SW 1271 (cell line): ENCODE data around the gene DDX18.

Experiments
- DNase-seq, 2 experiments: peaks; one replicate each; lab custom pipeline; 2025; lab: John Stamatoyannopoulos, UW

Gene DDX18

DNA sequence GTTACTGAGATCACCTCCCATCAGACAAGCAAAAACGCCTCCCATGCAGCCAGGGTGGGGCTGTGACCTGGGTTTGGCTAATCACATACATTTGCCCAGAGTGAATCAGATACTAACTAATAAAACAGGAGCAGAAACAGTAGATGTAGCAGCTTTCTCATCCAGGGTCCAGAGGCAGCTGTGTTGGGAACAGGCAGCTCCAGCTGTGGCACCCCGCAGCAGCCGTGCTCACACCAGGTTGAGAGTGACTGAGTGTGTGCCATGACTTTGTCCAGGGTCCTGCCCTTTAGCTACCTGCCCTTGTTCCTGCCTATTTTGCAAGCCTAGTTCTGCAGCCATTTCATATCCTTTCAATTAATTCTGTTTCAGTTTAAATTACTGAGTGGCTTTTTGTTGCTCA is 20.5 kb downstream of the DDX18 start:
- DNase-seq: no peak

DNA sequence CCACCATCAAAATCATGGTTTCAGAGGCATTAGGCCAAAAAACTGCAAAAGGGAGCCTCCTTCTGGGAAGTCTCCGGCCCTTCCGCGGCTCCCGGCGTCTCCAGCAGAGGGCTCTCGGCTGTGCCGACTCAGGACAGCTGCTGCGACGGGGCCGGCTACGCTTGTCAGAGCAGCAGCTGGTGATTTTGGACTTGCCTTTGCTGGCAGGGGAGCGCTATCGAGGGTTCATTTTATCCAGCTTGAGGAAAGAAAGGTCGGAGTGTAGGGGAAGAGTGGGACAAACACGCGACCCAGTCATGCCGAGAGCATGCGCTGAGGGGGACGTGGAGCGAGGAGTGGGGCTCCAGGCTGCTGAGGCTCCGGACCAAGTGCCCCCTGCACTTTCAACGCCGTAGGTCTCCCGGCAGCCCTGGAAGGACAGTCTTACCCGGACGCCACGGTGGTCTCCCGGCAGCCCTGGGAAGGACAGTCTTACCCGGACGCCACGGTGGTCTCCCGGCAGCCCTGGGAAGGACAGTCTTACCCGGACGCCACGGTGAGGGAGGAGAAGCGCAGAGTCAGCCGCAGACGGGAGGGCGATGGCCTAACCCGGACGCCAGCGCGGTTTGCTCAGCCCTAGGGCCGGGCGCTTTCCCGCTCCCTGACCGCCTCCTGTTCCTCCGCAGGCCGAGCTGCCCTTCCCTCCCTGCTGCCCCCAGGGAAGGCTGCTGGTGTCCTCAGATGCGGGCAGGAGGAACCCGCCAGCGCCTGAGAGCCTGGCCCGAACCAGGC is 21.7 kb downstream of the DDX18 start:
- DNase-seq: no peak

DNA sequence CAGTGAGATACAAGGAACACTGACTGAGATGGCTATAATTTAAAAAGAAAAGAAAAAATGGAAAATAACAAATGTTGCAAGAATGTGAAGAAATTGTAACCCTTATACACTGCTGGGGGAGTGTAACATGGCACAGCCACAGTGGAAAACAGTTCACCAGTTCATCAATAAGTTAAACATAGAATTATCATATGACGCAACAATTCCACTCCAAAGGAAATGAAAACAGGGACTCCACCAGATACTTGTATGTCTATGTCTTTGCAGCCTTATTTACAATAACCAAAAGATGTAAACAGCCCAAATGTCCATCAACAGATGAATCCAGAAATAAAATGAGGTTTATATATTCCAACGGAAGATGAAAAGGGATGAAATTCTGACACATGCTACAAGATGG is 30.8 kb downstream of the DDX18 start:
- DNase-seq: no peak

DNA sequence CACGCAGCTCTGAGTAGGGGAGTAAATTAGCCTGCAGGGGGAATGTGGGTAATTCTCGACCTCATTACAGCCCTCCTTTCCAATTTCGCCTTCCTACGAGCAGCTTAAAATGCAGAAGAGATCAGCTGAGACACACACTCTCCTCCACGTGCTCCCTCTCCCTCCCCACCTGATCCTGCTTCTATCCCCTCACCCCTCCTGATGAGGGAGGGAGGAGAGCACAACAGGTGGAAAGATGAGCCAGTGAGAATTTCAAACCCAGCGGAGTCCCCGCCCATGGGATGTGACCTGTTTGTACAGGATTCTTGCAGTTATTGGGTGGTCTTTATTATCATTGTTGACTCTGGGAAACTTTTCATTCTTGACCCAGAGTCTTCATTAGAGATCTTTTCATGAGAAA is 35.5 kb downstream of the DDX18 start:
- no peak for DNase-seq

DNA sequence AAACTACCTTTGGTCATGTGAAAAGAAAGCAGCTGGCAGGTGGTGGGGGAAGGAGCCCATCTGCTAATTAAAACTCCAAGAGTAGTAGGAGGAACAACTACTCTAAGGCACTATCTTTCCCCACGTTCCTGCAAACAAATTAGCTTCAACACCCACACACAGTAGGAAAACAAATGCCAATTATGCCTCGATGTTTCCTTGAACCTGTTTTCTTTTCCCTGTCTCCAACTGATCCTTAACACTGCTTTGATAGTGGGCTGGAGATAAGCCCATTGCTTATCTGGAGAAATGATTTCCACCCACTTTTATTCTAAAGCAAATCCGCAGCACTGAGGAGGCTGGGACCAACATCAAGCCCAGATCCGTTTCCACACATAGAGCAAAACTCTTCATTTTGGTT is 36.0 kb downstream of the DDX18 start:
- no peak for DNase-seq

DNA sequence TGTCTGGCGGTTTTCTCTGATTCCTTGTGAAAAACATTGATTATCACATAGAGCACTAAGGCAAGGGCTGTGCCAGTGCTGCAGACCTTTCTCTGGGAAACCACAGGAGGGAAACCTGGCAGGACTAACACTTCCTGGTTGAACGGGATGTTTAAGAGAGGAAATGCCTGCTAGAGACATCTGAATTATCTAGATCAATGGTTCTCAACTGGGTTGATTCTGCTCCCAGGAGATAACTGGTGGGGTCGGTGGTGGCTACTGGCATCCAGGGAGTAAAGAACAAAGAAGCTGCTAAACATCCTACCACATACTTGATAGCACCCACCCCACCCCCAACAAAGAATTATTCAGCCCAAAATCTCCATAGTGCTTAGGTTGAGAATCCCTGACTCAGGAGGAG is 37.5 kb downstream of the DDX18 start:
- DNase-seq: no peak

DNA sequence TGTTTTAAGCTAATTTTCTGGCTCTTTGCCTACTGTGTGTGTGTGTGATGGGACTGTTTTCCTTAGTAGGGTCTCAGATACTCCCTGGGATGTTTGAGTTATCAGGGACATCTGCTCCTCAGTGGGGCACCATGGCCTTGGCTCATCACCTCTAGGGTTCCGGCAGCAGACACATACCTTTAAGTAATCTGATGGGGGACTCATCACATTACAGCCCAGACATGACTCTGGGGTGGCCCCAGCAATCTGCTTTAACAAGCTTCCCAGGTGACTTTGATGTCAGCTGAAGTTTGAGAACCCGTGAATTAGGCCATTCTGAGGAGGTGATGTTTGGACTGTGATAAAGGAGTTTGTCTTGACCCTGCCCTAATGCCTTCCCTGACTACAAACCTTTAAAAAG is 38.8 kb downstream of the DDX18 start:
- no peak for DNase-seq

DNA sequence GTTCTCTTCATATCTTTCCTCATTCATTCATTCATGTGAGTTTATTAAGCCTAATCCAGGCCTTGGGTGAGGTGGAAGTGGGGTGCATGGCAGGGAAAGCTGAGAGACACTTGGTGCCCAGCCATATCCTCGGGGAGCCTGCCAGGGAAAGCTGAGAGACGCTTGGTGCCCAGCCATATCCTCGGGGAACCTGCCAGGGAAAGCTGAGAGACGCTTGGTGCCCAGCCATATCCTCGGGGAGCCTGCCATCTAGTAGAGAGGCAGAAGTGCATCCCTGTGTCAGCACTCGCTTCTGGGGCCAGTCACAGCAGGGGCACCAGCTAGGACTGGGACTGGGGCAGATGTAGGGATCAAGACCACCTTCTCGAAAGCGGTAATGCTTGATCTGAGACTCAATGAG is 39.4 kb downstream of the DDX18 start:
- no peak for DNase-seq

DNA sequence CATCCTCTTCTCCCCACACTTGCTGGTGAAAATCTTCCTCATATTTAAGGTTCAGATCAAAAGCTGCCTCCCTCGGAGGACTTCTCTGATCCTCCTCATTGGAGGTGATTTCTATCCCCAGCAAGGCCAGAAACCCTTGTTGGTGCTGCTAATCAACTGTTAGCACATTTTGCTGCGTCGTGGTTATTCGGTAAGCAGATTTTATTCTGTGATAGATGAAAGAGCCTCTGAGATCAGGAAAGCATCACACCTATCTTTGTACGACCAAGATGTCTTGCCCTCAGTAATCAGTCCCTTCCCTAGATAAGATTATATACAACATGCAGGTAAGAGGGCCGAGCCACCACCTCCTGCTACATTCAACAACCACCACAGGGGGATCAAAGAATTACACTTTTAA is 40.1 kb downstream of the DDX18 start:
- no peak for DNase-seq

DNA sequence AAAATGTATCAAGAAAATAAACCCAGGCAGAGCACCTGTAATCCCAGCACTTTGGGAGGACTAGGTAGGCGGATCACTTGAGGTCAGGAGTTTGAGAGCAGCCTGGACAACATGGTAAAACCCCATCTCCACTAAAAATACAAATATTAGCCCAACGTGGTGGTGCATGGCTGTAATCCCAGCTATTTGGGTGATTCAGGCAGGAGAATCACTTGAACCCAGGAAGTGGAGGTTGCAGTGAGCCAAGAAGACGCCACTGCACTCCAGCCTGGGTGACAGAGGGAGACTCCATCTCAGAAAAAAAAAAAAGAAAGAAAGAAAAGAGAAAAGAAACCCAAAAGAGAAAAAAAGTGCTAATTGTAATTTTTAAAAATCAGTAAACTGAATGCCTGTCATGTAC is 41.4 kb downstream of the DDX18 start:
- no peak for DNase-seq

DNA sequence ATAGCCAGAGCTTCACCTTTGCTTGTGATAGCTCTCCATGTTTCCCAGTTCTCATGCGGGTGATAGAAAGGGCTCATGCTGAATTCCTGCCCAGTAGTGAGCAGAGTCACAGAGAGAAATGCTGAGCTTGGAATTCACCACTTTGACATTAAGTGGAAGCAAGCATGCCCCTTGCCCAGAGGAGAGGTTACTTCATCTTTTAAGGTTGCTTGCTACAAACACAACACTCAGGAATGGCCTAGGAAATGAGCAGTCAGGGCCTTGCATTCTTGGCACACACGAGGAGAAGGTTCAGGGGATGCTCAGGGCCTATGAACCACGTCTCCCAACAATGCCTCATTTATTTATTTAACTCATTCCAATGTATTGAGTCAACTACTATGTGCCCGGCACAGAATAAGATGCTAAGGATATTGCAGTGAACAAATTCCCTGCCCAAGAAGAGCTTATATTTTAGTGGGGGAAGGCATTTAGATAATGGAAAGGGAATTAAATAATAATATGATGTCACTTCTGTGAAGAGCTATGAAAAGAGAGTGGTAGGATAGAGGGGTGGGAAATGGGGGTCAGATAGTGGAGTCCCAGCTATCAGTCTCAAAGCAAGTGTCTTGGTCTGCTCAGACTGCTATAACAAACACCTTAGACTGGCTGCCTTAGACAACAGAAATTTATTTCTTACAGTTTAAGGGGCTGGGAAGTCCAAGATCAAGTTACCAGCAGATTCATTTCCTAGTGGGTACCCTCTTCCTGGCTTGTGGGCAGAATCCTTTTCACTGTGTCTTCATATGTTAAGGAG is 42.1 kb downstream of the DDX18 start:
- DNase-seq: peak; percentile 86 to 91

DNA sequence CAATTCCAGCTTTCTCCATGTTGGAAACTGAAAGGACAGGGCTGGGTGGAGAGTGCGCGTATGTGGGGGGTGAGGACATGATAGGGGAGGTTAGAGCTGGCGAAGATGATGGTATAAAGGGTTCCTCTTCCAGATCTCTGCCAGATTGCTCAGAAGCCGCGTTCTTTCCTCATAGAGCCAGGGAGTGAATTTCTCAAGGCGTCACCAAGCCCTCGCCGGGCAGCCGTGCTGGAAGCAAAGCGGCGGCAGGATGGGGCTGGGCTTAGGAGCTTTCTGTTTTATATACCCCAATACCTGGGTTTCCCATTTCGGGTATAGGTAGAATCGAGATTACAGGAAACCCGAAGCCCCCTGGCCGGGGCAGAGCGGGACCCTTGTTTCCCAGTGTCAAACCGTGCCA is 43.8 kb downstream of the DDX18 start:
- DNase-seq: no peak

DNA sequence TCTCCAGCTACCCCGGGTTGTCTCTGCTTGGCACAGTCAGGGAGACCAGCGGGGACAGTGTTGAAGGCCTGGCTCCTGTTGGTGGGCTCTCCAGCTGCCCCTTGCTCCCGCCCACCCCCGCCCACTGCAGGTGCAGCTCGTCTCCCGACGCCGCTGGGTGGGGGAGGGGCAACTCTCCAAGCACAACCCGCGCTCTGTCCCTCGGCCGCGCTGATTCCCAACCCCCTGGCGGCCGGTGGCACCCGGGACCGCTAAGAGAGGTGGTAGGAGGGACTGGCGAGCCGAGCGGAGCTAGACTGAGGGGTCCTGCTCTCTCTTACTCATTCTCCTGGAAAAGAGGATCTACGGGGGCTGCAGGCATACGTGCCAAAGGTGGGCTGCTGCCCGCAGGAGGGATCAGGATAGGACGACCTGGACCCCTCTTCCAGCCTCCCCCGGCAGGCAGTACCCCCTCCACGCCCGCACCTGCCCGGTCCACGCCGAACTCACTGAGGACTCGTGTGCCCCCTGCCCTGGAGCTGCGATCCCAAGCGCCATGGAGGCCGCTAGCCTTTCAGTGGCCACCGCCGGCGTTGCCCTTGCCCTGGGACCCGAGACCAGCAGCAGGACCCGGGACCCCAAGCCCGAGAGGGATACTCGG is 44.5 kb downstream of the DDX18 start:
- DNase-seq: no peak

DNA sequence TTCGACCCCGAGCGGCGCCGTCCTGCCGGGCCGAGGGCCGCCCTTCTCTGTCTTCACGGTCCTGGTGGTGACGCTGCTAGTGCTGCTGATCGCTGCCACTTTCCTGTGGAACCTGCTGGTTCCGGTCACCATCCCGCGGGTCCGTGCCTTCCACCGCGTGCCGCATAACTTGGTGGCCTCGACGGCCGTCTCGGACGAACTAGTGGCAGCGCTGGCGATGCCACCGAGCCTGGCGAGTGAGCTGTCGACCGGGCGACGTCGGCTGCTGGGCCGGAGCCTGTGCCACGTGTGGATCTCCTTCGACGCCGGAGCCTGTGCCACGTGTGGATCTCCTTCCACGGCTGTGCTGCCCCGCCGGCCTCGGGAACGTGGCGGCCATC is 45.0 kb downstream of the DDX18 start:
- DNase-seq: no peak

DNA sequence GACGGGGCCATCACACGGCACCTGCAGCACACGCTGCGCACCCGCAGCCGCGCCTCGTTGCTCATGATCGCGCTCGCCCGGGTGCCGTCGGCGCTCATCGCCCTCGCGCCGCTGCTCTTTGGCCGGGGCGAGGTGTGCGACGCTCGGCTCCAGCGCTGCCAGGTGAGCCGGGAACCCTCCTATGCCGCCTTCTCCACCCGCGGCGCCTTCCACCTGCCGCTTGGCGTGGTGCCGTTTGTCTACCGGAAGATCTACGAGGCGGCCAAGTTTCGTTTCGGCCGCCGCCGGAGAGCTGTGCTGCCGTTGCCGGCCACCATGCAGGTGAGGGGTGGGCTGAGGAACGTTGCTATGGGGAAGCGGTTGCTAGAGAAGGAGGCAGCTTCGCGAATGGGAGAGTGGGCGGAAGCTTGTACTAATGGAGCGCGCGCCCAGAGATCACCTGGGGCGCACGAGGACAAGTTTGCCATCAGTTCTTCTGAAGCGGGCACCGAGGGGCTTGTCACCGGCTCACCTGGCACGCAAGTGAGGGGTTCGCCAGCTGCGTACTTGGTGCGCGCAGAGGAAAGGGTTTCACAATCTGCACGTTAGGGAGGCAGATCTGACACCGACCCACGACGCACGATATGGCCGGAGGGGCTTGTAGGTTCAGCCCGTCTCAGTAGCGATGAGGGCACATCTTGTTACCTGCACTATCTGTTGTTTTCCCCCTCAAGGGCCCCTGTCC is 45.6 kb downstream of the DDX18 start:
- no peak for DNase-seq

DNA sequence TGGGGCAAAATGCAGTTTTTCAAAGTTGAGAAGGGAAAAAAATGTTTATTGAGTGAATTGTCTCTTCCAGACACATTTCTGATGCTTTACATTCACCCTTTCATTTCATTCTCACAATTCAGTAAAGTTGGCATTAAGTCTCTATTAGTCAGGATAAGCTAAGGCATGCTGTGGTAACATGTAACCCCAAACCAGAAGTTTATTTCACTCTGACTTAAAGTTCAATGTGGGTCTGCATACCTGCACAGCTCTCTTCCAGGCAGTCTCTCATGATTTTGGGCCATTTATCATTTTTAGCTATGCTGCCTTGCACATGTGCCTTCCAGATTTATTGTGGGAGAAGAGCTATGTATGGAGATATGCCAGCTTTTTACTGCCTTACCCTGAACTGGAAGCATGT is 48.0 kb downstream of the DDX18 start:
- DNase-seq: no peak

DNA sequence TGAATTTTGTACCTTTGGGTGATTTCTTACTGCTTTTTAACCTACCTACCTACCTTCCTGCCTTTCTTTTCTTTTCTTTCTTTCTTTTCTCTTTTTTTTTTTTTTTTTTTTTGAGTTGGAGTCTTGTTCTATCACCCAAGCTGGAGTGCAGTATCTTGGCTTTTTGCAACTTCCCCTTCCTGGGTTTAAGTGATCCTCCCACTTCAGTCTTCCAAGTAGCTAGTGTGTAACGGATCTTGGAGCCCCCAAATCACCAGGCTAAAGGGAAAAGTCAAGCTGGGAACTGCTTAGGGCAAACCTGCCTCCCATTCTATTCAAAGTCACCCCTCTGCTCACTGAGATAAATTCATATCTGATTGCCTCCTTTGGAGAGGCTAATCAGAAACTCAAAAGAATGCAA is 61.3 kb downstream of the DDX18 start:
- no peak for DNase-seq

DNA sequence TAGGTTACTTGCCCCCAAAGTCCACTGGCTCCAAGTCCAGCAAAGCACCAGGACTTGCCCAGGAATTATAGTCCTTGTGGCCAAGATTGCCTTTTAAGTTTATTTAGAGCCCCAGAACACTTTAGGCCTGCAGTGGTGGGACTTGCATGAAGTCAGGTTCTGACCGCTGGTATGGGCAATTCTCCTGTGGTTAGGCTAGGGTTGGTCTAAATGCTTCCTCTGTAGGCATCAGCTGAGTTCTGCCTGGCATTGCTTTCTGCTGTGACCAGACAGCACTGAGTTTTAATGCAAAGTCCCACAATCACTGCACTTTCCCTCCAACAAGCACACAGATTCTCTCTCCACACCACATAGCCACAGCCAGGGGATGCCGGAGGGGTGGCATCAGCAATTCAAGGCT is 64.5 kb downstream of the DDX18 start:
- no peak for DNase-seq
